ENCODE data around the gene RNH1.

RNH1 gene

GRCh38 chr11:499201-500076 is 7.6 kb downstream of the RNH1 start:
- no peak for DNase-seq (ENCODE audit: low read depth in 1 of 2, low spot score in 1 of 2)

- no peak for DNase-seq (ENCODE audit: low read depth in 1 of 2, low spot score in 1 of 2)
Observed at GRCh38 chr11:498297-499181, 8.5 kb downstream of the RNH1 start.

- DNase-seq (ENCODE audit: low read depth in 1 of 2, low spot score in 1 of 2): no peak
Observed at GRCh38 chr11:497565-498296, 9.3 kb downstream of the RNH1 start.

GRCh38 chr11:496834-497564 is 10.0 kb downstream of the RNH1 start:
- no peak for DNase-seq (ENCODE audit: low read depth in 1 of 2, low spot score in 1 of 2)

- DNase-seq (ENCODE audit: low read depth in 1 of 2, low spot score in 1 of 2): no peak
Observed at GRCh38 chr11:495537-495931, 11.5 kb downstream of the RNH1 start.

GRCh38 chr11:494761-495536 is 12.1 kb downstream of the RNH1 start:
- DNase-seq (ENCODE audit: low read depth in 1 of 2, low spot score in 1 of 2): no peak

- DNase-seq (ENCODE audit: low read depth in 1 of 2, low spot score in 1 of 2): no peak
Observed at GRCh38 chr11:492427-493226, 14.4 kb downstream of the RNH1 start.

GRCh38 chr11:491358-491757 is 15.7 kb downstream of the RNH1 start:
- DNase-seq (ENCODE audit: low read depth in 1 of 2, low spot score in 1 of 2): no peak

- DNase-seq (ENCODE audit: low read depth in 1 of 2, low spot score in 1 of 2): no peak
Observed at GRCh38 chr11:490930-491260, 16.1 kb downstream of the RNH1 start.

GRCh38 chr11:490186-490929 is 16.7 kb downstream of the RNH1 start:
- DNase-seq (ENCODE audit: low read depth in 1 of 2, low spot score in 1 of 2): no peak

GRCh38 chr11:489610-490185 is 17.3 kb downstream of the RNH1 start:
- no peak for DNase-seq (ENCODE audit: low read depth in 1 of 2, low spot score in 1 of 2)

GRCh38 chr11:488992-489391 is 18.1 kb downstream of the RNH1 start:
- no peak for DNase-seq (ENCODE audit: low read depth in 1 of 2, low spot score in 1 of 2)

- DNase-seq (ENCODE audit: low read depth in 1 of 2, low spot score in 1 of 2): no peak
Observed at GRCh38 chr11:488579-488978, 18.5 kb downstream of the RNH1 start.

- no peak for DNase-seq (ENCODE audit: low read depth in 1 of 2, low spot score in 1 of 2)
Observed at GRCh38 chr11:488062-488461, 19.0 kb downstream of the RNH1 start.

- DNase-seq (ENCODE audit: low read depth in 1 of 2, low spot score in 1 of 2): no peak
Observed at GRCh38 chr11:487571-488021, 19.4 kb downstream of the RNH1 start.

GRCh38 chr11:486189-486588 is 20.9 kb downstream of the RNH1 start:
- DNase-seq (ENCODE audit: low read depth in 1 of 2, low spot score in 1 of 2): no peak

- DNase-seq (ENCODE audit: low read depth in 1 of 2, low spot score in 1 of 2): no peak
Observed at GRCh38 chr11:484616-485015, 22.4 kb downstream of the RNH1 start.

- DNase-seq (ENCODE audit: low read depth in 1 of 2, low spot score in 1 of 2): no peak
Observed at GRCh38 chr11:479311-479710, 27.7 kb downstream of the RNH1 start.

Measured in stimulated activated CD4-positive, alpha-beta T cell treated with anti-CD3 and anti-CD28 coated beads, Interleukin-15, amount 100 ng/mL, for 1 hour (primary cell).